HepG2 (cell line): Measurements from ENCODE around the gene GPX2. TPM values are rescaled to one million over a fixed set of nuclear protein-coding genes. Genes with fewer than 3 reads are reported as not detected.

ENCODE experiments used
- BATF2 ChIP-seq: sonication (generic); formaldehyde crosslinking; IDR thresholded peaks from 2 replicates; pipeline ENCODE4 v1.8.0; 2022; ENCODE audit warnings: mild to moderate bottlenecking, missing genetic modification reagents, moderate library complexity
- MAZ ChIP-seq, 2 experiments: sonication (generic) in 1 of 2; formaldehyde crosslinking in 1 of 2; IDR thresholded peaks; 2 replicates each; pipeline versions ENCODE4 v1.5.0 to v1.6.1; 2012 to 2020; ENCODE audit warnings: low read depth in 2 of 2, mild to moderate bottlenecking in 2 of 2, borderline replicate concordance in 1 of 2, improper control_type of control experiment in 1 of 2, low read length in 1 of 2, missing genetic modification reagents in 1 of 2, moderate library complexity in 1 of 2
- ZNF318 ChIP-seq: sonication (generic); formaldehyde crosslinking; IDR thresholded peaks from 2 replicates; pipeline ENCODE4 v1.4.0; 2020; ENCODE audit warnings: mild to moderate bottlenecking, missing genetic modification reagents
- polyA plus RNA-seq, 8 experiments: library from polyadenylated mRNA; depleted of rRNA in 3 of 8; stranded (reverse) in 7 of 8; unstranded in 1 of 8; fragments of >200 nt; fragmentation: Illumina TruSeq in 4 of 8; extraction: Trizol in 4 of 8; gene quantifications; 2 replicates each; pipeline versions ENCODE4 v1.2.1 to v1.2.3, GENCODE V29; 2011 to 2016; ENCODE audit warnings: low read depth in 4 of 8, missing spikeins in 1 of 8, mixed read lengths in 1 of 8; ENCODE audit not compliant: insufficient read depth in 1 of 8
- total RNA-seq, 5 experiments: library from RNA; depleted of rRNA; stranded (reverse); fragments of >200 nt; fragmentation: Illumina TruSeq; extraction: Trizol; gene quantifications; 2 replicates each; pipeline ENCODE4 v1.2.3, GENCODE V29; 2016; ENCODE audit warnings: low read depth in 1 of 5

Gene GPX2
- total and polyA plus RNA-seq, 2 of the 13 experiments (the other 11 are each of a cell fraction or from before 2014, with no cell fraction given), result 526 to 674 TPM

DNA sequence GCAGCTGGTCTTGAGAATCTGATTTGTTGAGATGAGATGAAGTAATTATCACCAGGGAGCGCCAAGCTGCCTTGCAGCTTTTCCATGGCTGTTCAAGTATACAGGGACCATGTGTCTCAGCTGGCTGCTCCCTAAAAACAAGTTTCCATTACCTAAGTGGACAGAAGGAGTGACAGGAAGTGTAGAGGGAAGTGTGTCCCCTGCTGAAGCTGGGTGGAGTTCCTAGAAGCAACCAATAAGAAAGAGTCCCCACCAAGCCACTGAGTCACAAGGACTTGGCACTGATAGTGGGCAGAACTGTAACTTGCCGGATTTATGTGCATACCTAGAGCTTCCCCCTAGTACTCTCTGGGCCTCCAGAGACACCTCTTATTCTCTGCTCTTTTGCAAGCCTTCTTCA lies 1.5 kb upstream of the GPX2 start (continued):
- TF ChIP-seq ZNF318 (no peak), MAZ (IDR thresholded peaks at IDR 0.05; ENCODE audit: borderline replicate concordance, low read depth, low read length) (no peak), MAZ (CRISPR knock-in tag; IDR thresholded peaks at IDR 0.05; ENCODE audit: low read depth) (no peak), BATF2 (CRISPR knock-in tag) (no peak)
